ENCODE results near the gene DAB2.

DAB2 gene

DNA sequence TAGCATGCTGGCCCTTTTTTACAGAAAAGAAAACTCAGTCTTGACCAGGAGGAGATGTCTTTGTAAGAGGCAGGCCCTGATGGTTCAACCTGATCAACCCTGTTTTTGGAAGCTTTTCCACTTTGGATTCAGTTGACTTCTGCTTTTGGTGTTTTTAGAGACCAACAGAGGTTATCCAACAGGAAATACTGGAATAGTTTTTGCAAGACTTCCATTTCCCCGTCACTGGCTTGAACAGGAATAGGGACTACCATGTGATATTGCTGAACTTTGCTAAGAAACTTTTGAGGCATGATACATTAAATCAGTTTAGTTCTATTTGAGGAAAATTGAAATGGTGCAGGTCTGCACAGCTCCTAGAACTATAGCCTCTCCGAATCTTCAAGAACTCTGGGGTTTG is 17.1 kb upstream of the DAB2 start:
- Histone ChIP-seq H3K36me3 (ENCODE audit: control insufficient read depth in 2 of 2, insufficient read depth in 1 of 2, low read length in 2 of 2) (no peaks in the 10 kb centered on the region), H3K9me3 (ENCODE audit: control insufficient read depth, insufficient read depth, low read depth, low read length) (no peaks in the 10 kb centered on the region), H3K4me1 (ENCODE audit: control insufficient read depth, insufficient read depth, low read length) (no peaks in the 10 kb centered on the region), H3K27ac (ENCODE audit: extremely low read depth, low read depth, low read length) (no peak overlapping the region), H3K4me3 (ENCODE audit: low read depth, low read length) (no peak overlapping the region)
- CTCF ChIA-PET, result interaction anchor here (0.6 to 1.2 kb wide), 4 partner anchors 17 to 105 kb away, joined by 3 to 5 read pairs (median 4); partner anchors contain the start of gene DAB2
- TF ChIP-seq ZNF660 (tag by site-specific recombination; IDR thresholded peaks at IDR 0.05) (no peak), ZNF624 (tag by site-specific recombination; IDR thresholded peaks at IDR 0.05) (no peak), ZNF830 (tag by site-specific recombination; IDR thresholded peaks at IDR 0.05; ENCODE audit: low read depth) (no peak), ZNF548 (tag by site-specific recombination; IDR thresholded peaks at IDR 0.05) (no peak), ZNF658 (tag by site-specific recombination; IDR thresholded peaks at IDR 0.05) (no peak), ZNF24 (tag by site-specific recombination; IDR thresholded peaks at IDR 0.05) (no peak), ZNF184 (tag by site-specific recombination; IDR thresholded peaks at IDR 0.05) (no peak), ZNF510 (tag by site-specific recombination; IDR thresholded peaks at IDR 0.05; ENCODE audit: insufficient replicate concordance) (no peak), ZFP3 (tag by site-specific recombination; IDR thresholded peaks at IDR 0.05; ENCODE audit: low read depth) (no peak), PRDM10 (tag by site-specific recombination; IDR thresholded peaks at IDR 0.05) (no peak), ZNF416 (tag by site-specific recombination; IDR thresholded peaks at IDR 0.05) (no peak), KLF9 (tag by site-specific recombination; IDR thresholded peaks at IDR 0.05; ENCODE audit: low read depth) (no peak), KLF7 (tag by site-specific recombination; IDR thresholded peaks at IDR 0.05; ENCODE audit: borderline replicate concordance) (no peak), ZBTB1 (tag by site-specific recombination; IDR thresholded peaks at IDR 0.05) (no peak), SCRT2 (tag by site-specific recombination; IDR thresholded peaks at IDR 0.05) (no peak), ZNF768 (tag by site-specific recombination; IDR thresholded peaks at IDR 0.05) (no peak), ZNF48 (tag by site-specific recombination; IDR thresholded peaks at IDR 0.05) (no peak)
- TF ChIP-seq, protein P1, sequence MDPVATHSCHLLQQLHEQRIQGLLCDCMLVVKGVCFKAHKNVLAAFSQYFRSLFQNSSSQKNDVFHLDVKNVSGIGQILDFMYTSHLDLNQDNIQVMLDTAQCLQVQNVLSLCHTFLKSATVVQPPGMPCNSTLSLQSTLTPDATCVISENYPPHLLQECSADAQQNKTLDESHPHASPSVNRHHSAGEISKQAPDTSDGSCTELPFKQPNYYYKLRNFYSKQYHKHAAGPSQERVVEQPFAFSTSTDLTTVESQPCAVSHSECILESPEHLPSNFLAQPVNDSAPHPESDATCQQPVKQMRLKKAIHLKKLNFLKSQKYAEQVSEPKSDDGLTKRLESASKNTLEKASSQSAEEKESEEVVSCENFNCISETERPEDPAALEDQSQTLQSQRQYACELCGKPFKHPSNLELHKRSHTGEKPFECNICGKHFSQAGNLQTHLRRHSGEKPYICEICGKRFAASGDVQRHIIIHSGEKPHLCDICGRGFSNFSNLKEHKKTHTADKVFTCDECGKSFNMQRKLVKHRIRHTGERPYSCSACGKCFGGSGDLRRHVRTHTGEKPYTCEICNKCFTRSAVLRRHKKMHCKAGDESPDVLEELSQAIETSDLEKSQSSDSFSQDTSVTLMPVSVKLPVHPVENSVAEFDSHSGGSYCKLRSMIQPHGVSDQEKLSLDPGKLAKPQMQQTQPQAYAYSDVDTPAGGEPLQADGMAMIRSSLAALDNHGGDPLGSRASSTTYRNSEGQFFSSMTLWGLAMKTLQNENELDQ (tag by site-specific recombination; IDR thresholded peaks at IDR 0.05; ENCODE audit: low read depth), result no peak
- TF ChIP-seq, protein P2, sequence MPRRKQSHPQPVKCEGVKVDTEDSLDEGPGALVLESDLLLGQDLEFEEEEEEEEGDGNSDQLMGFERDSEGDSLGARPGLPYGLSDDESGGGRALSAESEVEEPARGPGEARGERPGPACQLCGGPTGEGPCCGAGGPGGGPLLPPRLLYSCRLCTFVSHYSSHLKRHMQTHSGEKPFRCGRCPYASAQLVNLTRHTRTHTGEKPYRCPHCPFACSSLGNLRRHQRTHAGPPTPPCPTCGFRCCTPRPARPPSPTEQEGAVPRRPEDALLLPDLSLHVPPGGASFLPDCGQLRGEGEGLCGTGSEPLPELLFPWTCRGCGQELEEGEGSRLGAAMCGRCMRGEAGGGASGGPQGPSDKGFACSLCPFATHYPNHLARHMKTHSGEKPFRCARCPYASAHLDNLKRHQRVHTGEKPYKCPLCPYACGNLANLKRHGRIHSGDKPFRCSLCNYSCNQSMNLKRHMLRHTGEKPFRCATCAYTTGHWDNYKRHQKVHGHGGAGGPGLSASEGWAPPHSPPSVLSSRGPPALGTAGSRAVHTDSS (tag by site-specific recombination; IDR thresholded peaks at IDR 0.05), result no peak
- TF ChIP-seq, protein P3, sequence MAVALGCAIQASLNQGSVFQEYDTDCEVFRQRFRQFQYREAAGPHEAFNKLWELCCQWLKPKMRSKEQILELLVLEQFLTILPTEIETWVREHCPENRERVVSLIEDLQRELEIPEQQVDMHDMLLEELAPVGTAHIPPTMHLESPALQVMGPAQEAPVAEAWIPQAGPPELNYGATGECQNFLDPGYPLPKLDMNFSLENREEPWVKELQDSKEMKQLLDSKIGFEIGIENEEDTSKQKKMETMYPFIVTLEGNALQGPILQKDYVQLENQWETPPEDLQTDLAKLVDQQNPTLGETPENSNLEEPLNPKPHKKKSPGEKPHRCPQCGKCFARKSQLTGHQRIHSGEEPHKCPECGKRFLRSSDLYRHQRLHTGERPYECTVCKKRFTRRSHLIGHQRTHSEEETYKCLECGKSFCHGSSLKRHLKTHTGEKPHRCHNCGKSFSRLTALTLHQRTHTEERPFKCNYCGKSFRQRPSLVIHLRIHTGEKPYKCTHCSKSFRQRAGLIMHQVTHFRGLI (tag by site-specific recombination; IDR thresholded peaks at IDR 0.05), result no peak
- POLR2A ChIA-PET, result interaction anchor here (1.1 kb wide), 1 partner anchor 17 kb away, joined by 3 read pairs; the partner anchor contains the start of gene DAB2

Measured in HEK293 (cell line).